Upper lobe of right lung (tissue), 1 donor: Measurements from ENCODE around the gene RGS19. TPM values are rescaled to one million over a fixed set of nuclear protein-coding genes. Genes with fewer than 3 reads are reported as not detected.

ENCODE experiments used
- ATAC-seq: fragments of 200-7000 bp; cut with Tn5 transposase; one replicate; pipeline ENCODE4 v1.9.1; 2020; ENCODE audit warnings: mild to moderate bottlenecking, moderate library complexity
- DNase-seq: peaks from one replicate; pipeline ENCODE4 v3.0.0-alpha.2; 2020
- H3K27ac ChIP-seq: fragments of 200-600 bp; one replicate; pipeline ENCODE4 v1.8.0; 2022
- H3K27me3 ChIP-seq: fragments of 200-600 bp; one replicate; pipeline ENCODE4 v1.8.0; 2022; ENCODE audit warnings: mild to moderate bottlenecking
- H3K36me3 ChIP-seq: fragments of 200-600 bp; one replicate; pipeline ENCODE4 v1.8.0; 2022
- H3K4me1 ChIP-seq: fragments of 200-600 bp; one replicate; pipeline ENCODE4 v1.8.0; 2022
- H3K4me3 ChIP-seq: fragments of 200-600 bp; one replicate; pipeline ENCODE4 v1.8.0; 2022; ENCODE audit warnings: mild to moderate bottlenecking
- H3K9me3 ChIP-seq: fragments of 200-600 bp; one replicate; pipeline ENCODE4 v1.8.0; 2022
- CTCF ChIP-seq: fragments of 200-600 bp; IDR thresholded peaks from one replicate; pipeline ENCODE4 v1.8.0; 2022; ENCODE audit warnings: antibody characterized with exemption
- intact Hi-C: fragments of 100-400 bp; cut with DNase I; formaldehyde crosslinking; loops from one replicate; pipeline ENCODE4 v1.11.0; 2022
- total RNA-seq: library from RNA; stranded (reverse); fragmentation: NEBNext Ultra II Directional; extraction: Animal tissue kit (Norgen Biotek cat#: 25700); gene quantifications from one replicate; pipeline ENCODE4 v1.2.1, GENCODE V29; 2021
- donor health status: DM: no; HTN: yes; CAD: no; lungs with severe emphysema.

The RGS19 gene
- total RNA-seq, 1 donor from 2014 or later = 40.8 TPM

- no peaks in the 10 kb centered on the region for H3K9me3 ChIP-seq
- H3K4me3 ChIP-seq = no peak overlapping the region
- no peaks in the 10 kb centered on the region for H3K4me1 ChIP-seq
- H3K27ac ChIP-seq = no peak overlapping the region
- ATAC-seq (no peak), DNase-seq (peak; percentile 46)
- no peak for TF ChIP-seq CTCF
- intact Hi-C loops = no loop called here
- H3K27me3 ChIP-seq = peaks cover 2% of the 10 kb centered on the region
- H3K36me3 ChIP-seq = no peaks in the 10 kb centered on the region
Measured at GRCh38 chr20:64108731-64109681, 29.7 kb upstream of the RGS19 start.

- Histone ChIP-seq H3K4me1 (no peaks in the 10 kb centered on the region), H3K27me3 (peaks cover 14% of the 10 kb centered on the region), H3K9me3 (no peaks in the 10 kb centered on the region), H3K4me3 (no peak overlapping the region), H3K36me3 (no peaks in the 10 kb centered on the region), H3K27ac (no peak overlapping the region)
- DNase-seq = peak; percentile 51
- no peak for ATAC-seq
- TF ChIP-seq CTCF = no peak
- intact Hi-C loops = no loop called here
Measured at GRCh38 chr20:64107736-64108457, 28.6 kb upstream of the RGS19 start.

- Histone ChIP-seq H3K4me3 (no peak within 1 kb of the TSS), H3K27ac (no peak within 1 kb of the TSS), H3K36me3 (no peaks in the 10 kb centered on the region), H3K9me3 (no peaks in the 10 kb centered on the region), H3K27me3 (peaks cover 21% of the 10 kb centered on the region), H3K4me1 (peaks cover 7% of the 10 kb centered on the region)
- no peak for TF ChIP-seq CTCF
- intact Hi-C loops = no loop called here
- peak; percentile 56 for DNase-seq
- no peak for ATAC-seq
Measured at GRCh38 chr20:64106981-64107735, 27.8 kb upstream of the RGS19 start, which contains the start of gene NPBWR2. Gene NPBWR2 (minus strand): TSS chr20:64107565. CDS start chr20:64106831, 734 bp downstream.

- Histone ChIP-seq H3K27ac (no peak overlapping the region), H3K27me3 (peaks cover 27% of the 10 kb centered on the region), H3K4me1 (peaks cover 12% of the 10 kb centered on the region), H3K9me3 (no peaks in the 10 kb centered on the region), H3K4me3 (no peak overlapping the region), H3K36me3 (no peaks in the 10 kb centered on the region)
- intact Hi-C loops = no loop called here
- ATAC-seq (no peak), DNase-seq (peak; percentile 59)
- no peak for TF ChIP-seq CTCF
Measured at GRCh38 chr20:64106435-64106961, 27.2 kb upstream of the RGS19 start.

DNA sequence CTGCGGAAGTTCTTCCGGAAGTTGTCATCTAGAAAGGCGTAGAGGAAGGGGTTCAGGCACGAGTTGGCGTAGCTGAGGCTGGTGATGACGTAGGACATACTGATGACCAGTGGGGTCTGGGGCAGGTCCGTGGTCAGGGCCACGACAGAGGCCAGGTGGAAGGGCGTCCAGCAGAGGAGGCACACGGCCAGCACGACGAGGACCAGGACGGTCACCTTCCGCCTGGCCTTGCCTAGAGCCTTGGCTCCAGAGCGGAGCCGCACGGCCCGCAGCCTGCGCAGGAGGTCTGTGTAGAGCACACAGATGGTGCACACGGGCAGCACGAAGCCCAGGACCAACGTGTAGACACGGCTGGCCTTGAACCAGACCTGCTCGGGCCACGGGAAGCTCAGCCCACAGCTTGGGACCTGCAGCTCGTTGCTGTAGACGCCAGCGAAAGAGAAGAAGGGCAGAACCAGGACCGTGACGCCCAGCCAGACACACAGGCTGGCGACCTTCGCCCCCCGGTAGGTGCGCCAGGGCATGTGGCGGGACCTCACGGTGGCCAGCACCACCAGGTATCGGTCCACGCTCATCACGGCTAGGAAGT, 26.6 kb upstream of the RGS19 start:
- H3K36me3 ChIP-seq = no peaks in the 10 kb centered on the region
- H3K9me3 ChIP-seq = no peaks in the 10 kb centered on the region
- H3K4me3 ChIP-seq = no peak overlapping the region
- peaks cover 33% of the 10 kb centered on the region for H3K27me3 ChIP-seq
- no peak for TF ChIP-seq CTCF
- ATAC-seq (no peak), DNase-seq (no peak)
- H3K27ac ChIP-seq = no peak overlapping the region
- intact Hi-C loops = no loop called here
- peaks cover 12% of the 10 kb centered on the region for H3K4me1 ChIP-seq
